GM12801 (cell line): ENCODE measurements around the gene LVRN.

Experiments
- CTCF ChIP-seq: IDR thresholded peaks from one replicate; pipeline ENCODE4 v1.5.1; 2011; ENCODE audit warnings: control low read depth; ENCODE audit not compliant: insufficient read length; ENCODE audit errors: extremely low read depth

Gene LVRN

GRCh38 chr5:115962239-115962564 lies at the start of gene LVRN:
Gene LVRN, plus strand, starts transcription at chr5:115962475. Its CDS starts 143 bp downstream, at chr5:115962618.
- TF ChIP-seq CTCF, result no peak

- TF ChIP-seq CTCF, result no peak
Observed at GRCh38 chr5:115920171-115920725, 42.0 kb upstream of the LVRN start.

GRCh38 chr5:115930630-115931337 lies 31.5 kb upstream of the LVRN start:
- no peak for TF ChIP-seq CTCF

GRCh38 chr5:115932991-115933390 lies 29.3 kb upstream of the LVRN start:
- no peak for TF ChIP-seq CTCF

- TF ChIP-seq CTCF, result no peak
Observed at GRCh38 chr5:115934388-115934974, 27.8 kb upstream of the LVRN start.

- no peak for TF ChIP-seq CTCF
Observed at GRCh38 chr5:115936031-115936430, 26.2 kb upstream of the LVRN start.

- no peak for TF ChIP-seq CTCF
Observed at GRCh38 chr5:115939059-115939458, 23.2 kb upstream of the LVRN start.
